ENCODE measurements around the gene MBP.
A peak's percentile ranks its signal among the peaks of the same experiment; 100 is the strongest.

The MBP gene

GRCh38 chr18:77099485-77100370 is 32.9 kb downstream of the MBP start:
- Histone ChIP-seq H3K4me1 (ENCODE audit: control insufficient read depth in 1 of 2, insufficient read depth in 1 of 2, low read depth in 1 of 2, low read length in 1 of 2) (peaks cover 86 to 99% of the 10 kb centered on the region in 2 experiments), H3K4me3 (ENCODE audit: low read depth in 1 of 2, low read length in 1 of 2) (peak overlapping the region in 1 of 2 experiments; percentile 50), H3K36me3 (peaks cover 81% of the 10 kb centered on the region), H3K9me3 (no peaks in the 10 kb centered on the region), H3K27ac (peak overlapping the region; percentile 98), H3K27me3 (no peaks in the 10 kb centered on the region)
- TF ChIP-seq CTCF (IDR thresholded peaks at IDR 0.05): no peak

GRCh38 chr18:77098538-77099174 is 33.9 kb downstream of the MBP start:
- TF ChIP-seq CTCF (IDR thresholded peaks at IDR 0.05): no peak
- peak overlapping the region; percentile 98 for H3K27ac ChIP-seq
- H3K4me1 ChIP-seq (ENCODE audit: control insufficient read depth in 1 of 2, insufficient read depth in 1 of 2, low read depth in 1 of 2, low read length in 1 of 2): peaks cover 97% of the 10 kb centered on the region in 2 experiments
- H3K4me3 ChIP-seq (ENCODE audit: low read depth in 1 of 2, low read length in 1 of 2): peak overlapping the region; percentile 34 to 50
- H3K36me3 ChIP-seq: peaks cover 81% of the 10 kb centered on the region
- H3K27me3 ChIP-seq: no peaks in the 10 kb centered on the region
- no peaks in the 10 kb centered on the region for H3K9me3 ChIP-seq

GRCh38 chr18:77098029-77098428 is 34.6 kb downstream of the MBP start:
- Histone ChIP-seq H3K4me1 (ENCODE audit: control insufficient read depth in 1 of 2, insufficient read depth in 1 of 2, low read depth in 1 of 2, low read length in 1 of 2) (peaks cover 99% of the 10 kb centered on the region in 2 experiments), H3K27ac (peak overlapping the region; percentile 98), H3K9me3 (no peaks in the 10 kb centered on the region), H3K4me3 (ENCODE audit: low read depth in 1 of 2, low read length in 1 of 2) (peak overlapping the region; percentile 34 to 50), H3K36me3 (peaks cover 81% of the 10 kb centered on the region), H3K27me3 (no peaks in the 10 kb centered on the region)
- TF ChIP-seq CTCF (IDR thresholded peaks at IDR 0.05): no peak

- TF ChIP-seq CTCF (IDR thresholded peaks at IDR 0.05): no peak
- H3K27ac ChIP-seq: peak overlapping the region; percentile 98
- H3K36me3 ChIP-seq: peaks cover 81% of the 10 kb centered on the region
- H3K9me3 ChIP-seq: no peaks in the 10 kb centered on the region
- no peaks in the 10 kb centered on the region for H3K27me3 ChIP-seq
- peak overlapping the region; percentile 34 to 50 for H3K4me3 ChIP-seq (ENCODE audit: low read depth in 1 of 2, low read length in 1 of 2)
- peaks cover 91 to 99% of the 10 kb centered on the region in 2 experiments for H3K4me1 ChIP-seq (ENCODE audit: control insufficient read depth in 1 of 2, insufficient read depth in 1 of 2, low read depth in 1 of 2, low read length in 1 of 2)
These were observed 35.4 kb downstream of the MBP start for GRCh38 chr18:77096936-77097886.

Measured in neutrophil (primary cell).